ENCODE results near the gene NUAK1. TPM values are rescaled to one million over a fixed set of nuclear protein-coding genes. Genes with fewer than 3 reads are reported as not detected.
A peak's percentile ranks its signal among the peaks of the same experiment; 100 is the strongest.

NUAK1 gene
- 1 to 10 TPM; 1.1 to 5.1 (median 2.3) TPM for total RNA-seq

DNA sequence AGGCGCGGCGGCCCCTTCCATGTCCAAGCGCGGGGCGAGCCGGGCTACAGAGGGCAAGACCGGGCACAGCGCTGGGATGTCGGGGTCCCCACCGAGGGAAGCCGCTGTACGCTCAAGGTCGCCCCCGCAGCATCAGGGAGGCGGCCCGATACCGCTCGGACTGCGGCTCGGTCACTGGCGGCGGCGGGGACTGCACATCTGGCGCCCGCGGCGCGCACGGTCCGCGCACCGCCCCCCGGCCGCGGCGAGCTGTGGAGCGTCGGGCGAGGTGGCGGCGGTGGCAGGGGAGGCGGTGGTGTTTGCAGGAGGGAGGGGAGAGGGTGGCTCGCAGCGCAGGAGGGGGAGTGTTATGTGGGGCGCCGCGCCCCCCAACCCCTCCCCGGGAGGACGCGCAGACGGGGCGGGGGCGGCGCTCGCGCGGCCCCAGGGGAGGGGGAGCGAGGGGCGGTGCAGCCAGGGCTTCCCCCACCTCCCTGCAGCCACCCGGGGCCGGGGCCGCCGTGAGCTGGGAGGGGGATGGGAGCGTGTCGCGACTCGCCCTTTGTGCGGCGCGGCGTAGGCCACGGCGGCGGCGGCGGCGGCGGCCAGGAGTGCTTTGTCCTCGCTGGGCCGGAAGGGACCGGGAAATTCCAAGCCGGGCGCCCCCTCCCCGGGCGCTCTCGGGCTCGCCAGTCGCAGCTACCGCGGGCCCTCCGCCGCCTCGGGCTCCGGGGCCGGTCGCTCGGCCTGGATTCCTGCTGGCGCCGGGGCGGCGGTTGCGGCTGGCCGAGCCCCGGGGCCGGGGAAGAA is at the start of gene NUAK1:
Gene NUAK1, minus strand, starts transcription at position 322 of the 789 bp plus-strand sequence. Its CDS starts 301 bp downstream, at position 21.
- no peak for DNase-seq

DNA sequence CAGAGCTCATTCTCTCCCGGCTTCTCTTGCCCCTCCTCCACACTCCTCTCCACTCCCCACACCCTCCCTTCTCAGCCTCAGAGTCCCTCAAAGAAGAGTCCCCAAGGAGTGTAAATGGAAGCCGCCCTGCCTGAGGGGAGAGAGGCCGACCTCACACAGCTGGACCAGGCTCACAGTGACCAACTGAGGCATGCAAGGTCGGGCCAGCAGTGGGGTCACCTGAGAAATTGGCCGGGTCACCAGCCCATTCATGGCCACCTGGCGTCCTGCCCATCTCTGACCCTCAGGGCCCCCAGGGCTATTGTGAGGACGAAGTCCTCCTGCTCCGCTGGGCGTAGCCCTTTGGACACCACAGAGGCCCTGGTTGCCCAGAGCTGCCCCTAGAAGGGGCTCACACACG is 49.5 kb upstream of the NUAK1 start:
- H3K27ac ChIP-seq: no peak overlapping the region
- intact Hi-C loops (cut with DNase I): no loop called here
- DNase-seq: no peak
- H3K36me3 ChIP-seq: no peaks in the 10 kb centered on the region
- 33 to 45% methylated on average over 1 to 2 of the region's 10 CpGs for WGBS, 2 donors
- TF ChIP-seq, protein P1, sequence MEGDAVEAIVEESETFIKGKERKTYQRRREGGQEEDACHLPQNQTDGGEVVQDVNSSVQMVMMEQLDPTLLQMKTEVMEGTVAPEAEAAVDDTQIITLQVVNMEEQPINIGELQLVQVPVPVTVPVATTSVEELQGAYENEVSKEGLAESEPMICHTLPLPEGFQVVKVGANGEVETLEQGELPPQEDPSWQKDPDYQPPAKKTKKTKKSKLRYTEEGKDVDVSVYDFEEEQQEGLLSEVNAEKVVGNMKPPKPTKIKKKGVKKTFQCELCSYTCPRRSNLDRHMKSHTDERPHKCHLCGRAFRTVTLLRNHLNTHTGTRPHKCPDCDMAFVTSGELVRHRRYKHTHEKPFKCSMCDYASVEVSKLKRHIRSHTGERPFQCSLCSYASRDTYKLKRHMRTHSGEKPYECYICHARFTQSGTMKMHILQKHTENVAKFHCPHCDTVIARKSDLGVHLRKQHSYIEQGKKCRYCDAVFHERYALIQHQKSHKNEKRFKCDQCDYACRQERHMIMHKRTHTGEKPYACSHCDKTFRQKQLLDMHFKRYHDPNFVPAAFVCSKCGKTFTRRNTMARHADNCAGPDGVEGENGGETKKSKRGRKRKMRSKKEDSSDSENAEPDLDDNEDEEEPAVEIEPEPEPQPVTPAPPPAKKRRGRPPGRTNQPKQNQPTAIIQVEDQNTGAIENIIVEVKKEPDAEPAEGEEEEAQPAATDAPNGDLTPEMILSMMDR (IDR thresholded peaks at IDR 0.05): no peak
- TF ChIP-seq POLR2A (IDR thresholded peaks at IDR 0.05): no peak
- H3K9me3 ChIP-seq: no peaks in the 10 kb centered on the region
- no peaks in the 10 kb centered on the region for H3K4me1 ChIP-seq
- no peak overlapping the region for H3K4me3 ChIP-seq
- H3K27me3 ChIP-seq: peaks cover 0 to 27% (median 0%) of the 10 kb centered on the region in 4 donors

More for the DNA sequence above, at the start of gene NUAK1:
- Histone ChIP-seq H3K27me3 (peaks cover 0 to 60% (median 3%) of the 10 kb centered on the region in 4 donors), H3K36me3 (no peaks in the 10 kb centered on the region), H3K4me1 (peaks cover 0 to 69% (median 29%) of the 10 kb centered on the region in 3 donors), H3K27ac (peak within 1 kb of the TSS; percentile 80 to 96 (median 91)), H3K4me3 (peak within 1 kb of the TSS; percentile 57 to 82 (median 70)), H3K9me3 (no peaks in the 10 kb centered on the region)
- WGBS, 2 donors: 2% methylated on average over 8 of the region's 106 CpGs; no CpG with 5 or more reads in 1 of the 2 donors
- intact Hi-C loops (cut with DNase I): loop anchor here (10.0 kb wide), 1 partner anchor 434 kb away; no protein-coding TSS in a partner anchor
- TF ChIP-seq POLR2A (IDR thresholded peaks at IDR 0.05): peak in 2 of 4 donors; percentile 27 to 36
- TF ChIP-seq, protein P1 (IDR thresholded peaks at IDR 0.05): peak in 1 of 6 experiments; percentile 28

DNA sequence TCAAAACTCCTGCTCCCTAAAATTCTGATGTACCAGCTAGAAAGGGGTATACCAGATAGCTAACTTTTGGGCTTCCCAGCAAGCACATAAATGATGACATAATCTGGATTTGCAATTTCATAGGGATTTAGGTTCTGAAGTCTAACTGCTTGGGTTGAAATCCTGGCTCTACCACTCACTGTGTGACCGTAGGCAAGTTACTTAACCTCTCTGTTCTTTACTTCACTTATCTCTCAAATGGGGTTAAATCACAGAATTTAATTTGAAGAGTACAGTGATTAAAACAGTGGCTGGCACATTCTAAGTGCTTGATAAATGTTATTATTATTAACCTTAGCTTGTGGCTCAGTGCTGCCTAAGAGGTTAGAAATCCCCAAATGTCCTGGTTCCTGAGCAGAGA is 49.1 kb upstream of the NUAK1 start:
- no peak overlapping the region for H3K27ac ChIP-seq
- H3K4me3 ChIP-seq: no peak overlapping the region
- H3K4me1 ChIP-seq: no peaks in the 10 kb centered on the region
- TF ChIP-seq POLR2A (IDR thresholded peaks at IDR 0.05): no peak
- TF ChIP-seq, protein P1 (IDR thresholded peaks at IDR 0.05): no peak
- intact Hi-C loops (cut with DNase I): no loop called here
- 70 to 100% methylated on average over 1 of the region's 1 CpG for WGBS, 2 donors
- H3K9me3 ChIP-seq: no peaks in the 10 kb centered on the region
- no peak for DNase-seq
- H3K36me3 ChIP-seq: no peaks in the 10 kb centered on the region
- peaks cover 0 to 27% (median 0%) of the 10 kb centered on the region in 4 donors for H3K27me3 ChIP-seq

DNA sequence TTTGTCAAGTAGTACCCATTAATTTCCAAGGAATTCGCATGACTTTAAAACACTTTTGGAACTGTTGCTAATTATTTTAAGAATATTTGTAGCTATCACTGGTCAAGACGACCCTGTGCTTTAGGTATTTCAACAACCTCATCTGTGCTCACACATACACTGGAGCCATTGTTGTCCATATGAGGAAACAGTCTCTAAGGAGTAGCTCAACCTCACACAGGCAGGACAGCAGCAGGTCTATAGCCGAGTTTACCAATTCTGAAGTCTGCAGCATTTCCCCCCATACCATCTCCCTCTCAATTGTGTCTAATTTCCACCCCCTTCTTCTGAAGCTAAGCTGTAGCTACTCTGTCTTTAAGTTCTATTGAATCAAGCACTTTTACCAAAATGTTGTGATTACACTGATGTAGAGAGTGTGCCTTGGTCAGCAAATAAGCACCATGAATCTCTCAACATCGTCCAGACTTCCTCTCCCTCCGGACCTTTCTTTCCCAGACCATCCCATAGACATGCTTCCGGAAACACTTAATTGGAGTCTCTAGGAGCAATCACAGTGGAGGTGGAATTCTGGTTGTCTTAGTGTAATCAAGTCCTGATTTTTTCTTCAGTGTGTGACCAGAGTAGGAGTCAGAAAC is 48.5 kb upstream of the NUAK1 start:
- TF ChIP-seq POLR2A (IDR thresholded peaks at IDR 0.05): no peak
- TF ChIP-seq, protein P1 (IDR thresholded peaks at IDR 0.05): no peak

DNA sequence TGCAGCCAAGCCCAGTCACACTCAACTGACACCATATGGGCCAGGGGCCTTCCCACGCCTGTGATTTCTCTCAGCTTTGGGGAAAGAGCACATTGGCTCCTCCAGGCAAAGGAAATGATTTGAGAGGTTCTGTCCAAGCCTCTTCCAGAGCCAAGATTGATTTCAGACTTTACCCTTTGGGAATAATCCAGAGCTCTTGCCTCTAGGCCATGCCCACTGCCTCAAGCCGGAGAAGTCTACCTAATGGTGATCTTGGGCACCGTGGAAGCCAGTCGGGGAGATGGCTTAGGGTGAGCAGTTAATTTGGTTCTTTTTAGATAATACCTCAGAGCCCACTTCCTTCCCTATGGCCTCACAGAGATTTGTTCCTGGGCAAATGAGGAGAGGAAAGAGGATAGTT is 45.0 kb upstream of the NUAK1 start:
- H3K27me3 ChIP-seq: peaks cover 0 to 18% (median 0%) of the 10 kb centered on the region in 4 donors
- no peaks in the 10 kb centered on the region for H3K36me3 ChIP-seq
- no peaks in the 10 kb centered on the region for H3K9me3 ChIP-seq
- no peak overlapping the region for H3K4me3 ChIP-seq
- intact Hi-C loops (cut with DNase I): no loop called here
- no peak overlapping the region for H3K27ac ChIP-seq
- peaks cover 0 to 9% (median 0%) of the 10 kb centered on the region in 3 donors for H3K4me1 ChIP-seq
- no peak for DNase-seq
- WGBS, 2 donors: 73 to 95% methylated on average over 2 to 4 of the region's 4 CpGs
- TF ChIP-seq POLR2A (IDR thresholded peaks at IDR 0.05): no peak
- TF ChIP-seq, protein P1 (IDR thresholded peaks at IDR 0.05): no peak

More for the DNA sequence above, 48.5 kb upstream of the NUAK1 start:
- no peaks in the 10 kb centered on the region for H3K36me3 ChIP-seq
- intact Hi-C loops (cut with DNase I): no loop called here
- no peak for DNase-seq
- no peaks in the 10 kb centered on the region for H3K4me1 ChIP-seq
- H3K27ac ChIP-seq: no peak overlapping the region
- no peaks in the 10 kb centered on the region for H3K9me3 ChIP-seq
- H3K27me3 ChIP-seq: peaks cover 0 to 27% (median 0%) of the 10 kb centered on the region in 4 donors
- 60 to 65% methylated on average over 6 of the region's 6 CpGs for WGBS, 2 donors
- H3K4me3 ChIP-seq: no peak overlapping the region

All from esophagus squamous epithelium (tissue), 5 donors.